HUES64 (cell line): Measurements from ENCODE around the gene CARD9.

ENCODE experiments used
- H3K27ac ChIP-seq: 2 replicates; pipeline ENCODE4 v1.7.0; 2013; ENCODE audit warnings: low read depth, low read length, inconsistent platforms
- H3K27me3 ChIP-seq: 2 replicates; pipeline ENCODE4 v1.6.1; 2013; ENCODE audit warnings: mild to moderate bottlenecking, low read length; ENCODE audit not compliant: insufficient read depth
- H3K36me3 ChIP-seq: 2 replicates; pipeline ENCODE4 v1.6.1; 2013; ENCODE audit warnings: mild to moderate bottlenecking, low read length; ENCODE audit not compliant: insufficient read depth
- H3K4me1 ChIP-seq: 2 replicates; pipeline ENCODE4 v1.6.1; 2013; ENCODE audit warnings: mild to moderate bottlenecking, low read length, moderate library complexity; ENCODE audit not compliant: insufficient read depth
- H3K4me3 ChIP-seq: 2 replicates; pipeline ENCODE4 v1.5.1; 2013; ENCODE audit warnings: mild to moderate bottlenecking, low read length, moderate library complexity
- H3K9ac ChIP-seq: 2 replicates; pipeline ENCODE4 v1.6.1; 2013; ENCODE audit warnings: mild to moderate bottlenecking, low read depth, low read length
- H3K9me3 ChIP-seq: 2 replicates; pipeline ENCODE4 v1.6.1; 2013; ENCODE audit warnings: low read depth, low read length; ENCODE audit not compliant: insufficient read depth
- WGBS: fragments of 150-250, 120-280 bp; methylation state at CpG from one replicate; pipeline ENCODE4 v1.1.7; 2013; ENCODE audit warnings: missing lambda C conversion rate; 5-methylcytosine and 5-hydroxymethylcytosine counted together

The CARD9 gene

GRCh38 chr9:136361047-136361753 is 12.3 kb downstream of the CARD9 start:
- no peak overlapping the region for H3K4me3 ChIP-seq
- H3K4me1 ChIP-seq, result peaks cover 3% of the 10 kb centered on the region; the same call in 1 of the 2 replicates
- no peak overlapping the region for H3K9ac ChIP-seq
- H3K36me3 ChIP-seq, result peaks cover 14% of the 10 kb centered on the region; the same call in 1 of the 2 replicates
- H3K9me3 ChIP-seq, result no peaks in the 10 kb centered on the region
- no peaks in the 10 kb centered on the region for H3K27me3 ChIP-seq
- 92% methylated on average over 43 of the region's 43 CpGs for WGBS
- no peak overlapping the region for H3K27ac ChIP-seq

GRCh38 chr9:136359774-136360718 is 13.4 kb downstream of the CARD9 start:
- 91% methylated on average over 38 of the region's 38 CpGs for WGBS
- Histone ChIP-seq H3K4me1 (peaks cover 3% of the 10 kb centered on the region; the same call in 1 of the 2 replicates), H3K27me3 (no peaks in the 10 kb centered on the region), H3K27ac (no peak overlapping the region), H3K9me3 (no peaks in the 10 kb centered on the region), H3K4me3 (no peak overlapping the region), H3K36me3 (peaks cover 14% of the 10 kb centered on the region; the same call in 1 of the 2 replicates), H3K9ac (no peak overlapping the region)

- Histone ChIP-seq H3K4me3 (no peak overlapping the region), H3K4me1 (peaks cover 3% of the 10 kb centered on the region; the same call in 1 of the 2 replicates), H3K27me3 (no peaks in the 10 kb centered on the region), H3K9ac (no peak overlapping the region), H3K27ac (no peak overlapping the region), H3K36me3 (peaks cover 14% of the 10 kb centered on the region; the same call in 1 of the 2 replicates), H3K9me3 (no peaks in the 10 kb centered on the region)
- 94% methylated on average over 2 of the region's 2 CpGs for WGBS
These were observed 14.6 kb downstream of the CARD9 start for GRCh38 chr9:136358888-136359287.

- Histone ChIP-seq H3K27me3 (no peaks in the 10 kb centered on the region), H3K36me3 (peaks cover 14% of the 10 kb centered on the region; the same call in 1 of the 2 replicates), H3K27ac (no peak overlapping the region), H3K9me3 (no peaks in the 10 kb centered on the region), H3K9ac (no peak overlapping the region), H3K4me3 (no peak overlapping the region), H3K4me1 (peaks cover 3% of the 10 kb centered on the region; the same call in 1 of the 2 replicates)
- WGBS, result 95% methylated on average over 29 of the region's 29 CpGs
These were observed 15.5 kb downstream of the CARD9 start for GRCh38 chr9:136358016-136358415.

GRCh38 chr9:136357202-136357725 is 16.2 kb downstream of the CARD9 start:
- H3K27ac ChIP-seq, result no peak overlapping the region
- no peak overlapping the region for H3K9ac ChIP-seq
- no peaks in the 10 kb centered on the region for H3K9me3 ChIP-seq
- peaks cover 14% of the 10 kb centered on the region; the same call in 1 of the 2 replicates for H3K36me3 ChIP-seq
- WGBS, result 95% methylated on average over 22 of the region's 22 CpGs
- no peak overlapping the region for H3K4me3 ChIP-seq
- H3K27me3 ChIP-seq, result no peaks in the 10 kb centered on the region
- no peaks in the 10 kb centered on the region for H3K4me1 ChIP-seq

- H3K4me3 ChIP-seq, result no peak overlapping the region
- H3K9me3 ChIP-seq, result no peaks in the 10 kb centered on the region
- H3K9ac ChIP-seq, result no peak overlapping the region; the same call in 1 of the 2 replicates
- peaks cover 6% of the 10 kb centered on the region; the same call in 1 of the 2 replicates for H3K36me3 ChIP-seq
- no peaks in the 10 kb centered on the region for H3K4me1 ChIP-seq
- H3K27me3 ChIP-seq, result no peaks in the 10 kb centered on the region
- no peak overlapping the region for H3K27ac ChIP-seq
- 92% methylated on average over 54 of the region's 54 CpGs for WGBS
These were observed 17.6 kb downstream of the CARD9 start for GRCh38 chr9:136355616-136356557.

GRCh38 chr9:136354592-136355085 is 18.8 kb downstream of the CARD9 start:
- Histone ChIP-seq H3K9ac (no peak overlapping the region), H3K4me1 (no peaks in the 10 kb centered on the region), H3K27me3 (no peaks in the 10 kb centered on the region), H3K4me3 (no peak overlapping the region), H3K36me3 (peaks cover 3% of the 10 kb centered on the region; the same call in 1 of the 2 replicates), H3K9me3 (no peaks in the 10 kb centered on the region), H3K27ac (no peak overlapping the region)
- 88% methylated on average over 17 of the region's 17 CpGs for WGBS

GRCh38 chr9:136353757-136354488 is 19.5 kb downstream of the CARD9 start:
- 88% methylated on average over 13 of the region's 13 CpGs for WGBS
- H3K9ac ChIP-seq, result no peak overlapping the region
- no peak overlapping the region for H3K27ac ChIP-seq

GRCh38 chr9:136353088-136353487 is 20.4 kb downstream of the CARD9 start:
- Histone ChIP-seq H3K27ac (no peak overlapping the region), H3K36me3 (peaks cover 3% of the 10 kb centered on the region; the same call in 1 of the 2 replicates), H3K4me1 (no peaks in the 10 kb centered on the region), H3K9me3 (no peaks in the 10 kb centered on the region), H3K9ac (no peak overlapping the region), H3K4me3 (no peak overlapping the region), H3K27me3 (no peaks in the 10 kb centered on the region)
- 93% methylated on average over 11 of the region's 11 CpGs for WGBS

More at GRCh38 chr9:136353757-136354488, 19.5 kb downstream of the CARD9 start:
- no peaks in the 10 kb centered on the region for H3K27me3 ChIP-seq
- no peak overlapping the region for H3K4me3 ChIP-seq
- peaks cover 3% of the 10 kb centered on the region; the same call in 1 of the 2 replicates for H3K36me3 ChIP-seq
- no peaks in the 10 kb centered on the region for H3K9me3 ChIP-seq
- no peaks in the 10 kb centered on the region for H3K4me1 ChIP-seq
